ENCODE data around the gene ZNF621.

DNA sequence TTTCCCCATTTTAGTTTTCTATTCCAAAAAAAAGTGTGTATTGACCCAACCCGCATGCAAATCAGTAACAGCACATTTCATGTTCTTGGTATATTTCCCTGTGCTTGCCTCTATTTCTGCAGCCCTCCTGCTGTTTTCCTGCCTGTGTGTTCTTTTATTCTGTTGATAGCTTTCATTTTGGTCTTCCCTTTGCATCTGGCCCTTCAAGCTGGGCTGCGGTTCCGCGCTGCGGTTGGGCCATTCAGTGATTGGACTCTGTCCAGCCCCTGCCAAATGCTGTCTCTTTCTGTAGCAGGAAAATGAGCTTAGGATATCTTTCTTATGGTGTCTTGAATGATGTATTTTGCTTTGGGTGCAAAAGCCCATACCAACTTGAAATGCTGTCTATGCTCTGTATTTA lies 49.9 kb downstream of the ZNF621 start:
- TF ChIP-seq TAF1 (IDR thresholded peaks at IDR 0.05; ENCODE audit: control insufficient read depth, extremely low read depth, insufficient read depth, low read length, severe bottlenecking): no peak
- TF ChIP-seq TCF7L2 (IDR thresholded peaks at IDR 0.05; ENCODE audit: low read depth, low read length): no peak
- TF ChIP-seq, protein P1, sequence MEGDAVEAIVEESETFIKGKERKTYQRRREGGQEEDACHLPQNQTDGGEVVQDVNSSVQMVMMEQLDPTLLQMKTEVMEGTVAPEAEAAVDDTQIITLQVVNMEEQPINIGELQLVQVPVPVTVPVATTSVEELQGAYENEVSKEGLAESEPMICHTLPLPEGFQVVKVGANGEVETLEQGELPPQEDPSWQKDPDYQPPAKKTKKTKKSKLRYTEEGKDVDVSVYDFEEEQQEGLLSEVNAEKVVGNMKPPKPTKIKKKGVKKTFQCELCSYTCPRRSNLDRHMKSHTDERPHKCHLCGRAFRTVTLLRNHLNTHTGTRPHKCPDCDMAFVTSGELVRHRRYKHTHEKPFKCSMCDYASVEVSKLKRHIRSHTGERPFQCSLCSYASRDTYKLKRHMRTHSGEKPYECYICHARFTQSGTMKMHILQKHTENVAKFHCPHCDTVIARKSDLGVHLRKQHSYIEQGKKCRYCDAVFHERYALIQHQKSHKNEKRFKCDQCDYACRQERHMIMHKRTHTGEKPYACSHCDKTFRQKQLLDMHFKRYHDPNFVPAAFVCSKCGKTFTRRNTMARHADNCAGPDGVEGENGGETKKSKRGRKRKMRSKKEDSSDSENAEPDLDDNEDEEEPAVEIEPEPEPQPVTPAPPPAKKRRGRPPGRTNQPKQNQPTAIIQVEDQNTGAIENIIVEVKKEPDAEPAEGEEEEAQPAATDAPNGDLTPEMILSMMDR (IDR thresholded peaks at IDR 0.05 in 2 of 3, conservative IDR thresholded peaks at IDR 0.05 in 1 of 3; ENCODE audit: insufficient read depth in 2 of 3, low read depth in 1 of 3, low read length in 3 of 3): no peak
- TF ChIP-seq ZNF274 (IDR thresholded peaks at IDR 0.05; ENCODE audit: borderline replicate concordance, low read depth, low read length): no peak
- TF ChIP-seq NR1H2 (CRISPR knock-in tag; IDR thresholded peaks at IDR 0.05): no peak
- TF ChIP-seq, protein P2, sequence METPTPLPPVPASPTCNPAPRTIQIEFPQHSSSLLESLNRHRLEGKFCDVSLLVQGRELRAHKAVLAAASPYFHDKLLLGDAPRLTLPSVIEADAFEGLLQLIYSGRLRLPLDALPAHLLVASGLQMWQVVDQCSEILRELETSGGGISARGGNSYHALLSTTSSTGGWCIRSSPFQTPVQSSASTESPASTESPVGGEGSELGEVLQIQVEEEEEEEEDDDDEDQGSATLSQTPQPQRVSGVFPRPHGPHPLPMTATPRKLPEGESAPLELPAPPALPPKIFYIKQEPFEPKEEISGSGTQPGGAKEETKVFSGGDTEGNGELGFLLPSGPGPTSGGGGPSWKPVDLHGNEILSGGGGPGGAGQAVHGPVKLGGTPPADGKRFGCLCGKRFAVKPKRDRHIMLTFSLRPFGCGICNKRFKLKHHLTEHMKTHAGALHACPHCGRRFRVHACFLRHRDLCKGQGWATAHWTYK (CRISPR knock-in tag; IDR thresholded peaks at IDR 0.05): no peak
- no peak for TF ChIP-seq NR2C2 (CRISPR knock-in tag; IDR thresholded peaks at IDR 0.05)
- TF ChIP-seq NR2C2 (tag; IDR thresholded peaks at IDR 0.05): no peak
- TF ChIP-seq BACH1 (tag; IDR thresholded peaks at IDR 0.05): no peak
